GM12875 (cell line): Measurements from ENCODE around the gene TLL2.

Source experiments
- H3K4me3 ChIP-seq: one replicate; pipeline ENCODE4 v1.5.1; 2011; ENCODE audit warnings: low read depth, low read length, control low read depth
- TF ChIP-seq, protein P1 (sequence below): IDR thresholded peaks from 2 replicates; pipeline ENCODE4 v1.5.1; 2011; ENCODE audit warnings: low read depth, mild to moderate bottlenecking, control low read depth, inconsistent platforms, low read length, moderate library complexity, borderline replicate concordance; ENCODE audit not compliant: insufficient read depth

The TLL2 gene

DNA sequence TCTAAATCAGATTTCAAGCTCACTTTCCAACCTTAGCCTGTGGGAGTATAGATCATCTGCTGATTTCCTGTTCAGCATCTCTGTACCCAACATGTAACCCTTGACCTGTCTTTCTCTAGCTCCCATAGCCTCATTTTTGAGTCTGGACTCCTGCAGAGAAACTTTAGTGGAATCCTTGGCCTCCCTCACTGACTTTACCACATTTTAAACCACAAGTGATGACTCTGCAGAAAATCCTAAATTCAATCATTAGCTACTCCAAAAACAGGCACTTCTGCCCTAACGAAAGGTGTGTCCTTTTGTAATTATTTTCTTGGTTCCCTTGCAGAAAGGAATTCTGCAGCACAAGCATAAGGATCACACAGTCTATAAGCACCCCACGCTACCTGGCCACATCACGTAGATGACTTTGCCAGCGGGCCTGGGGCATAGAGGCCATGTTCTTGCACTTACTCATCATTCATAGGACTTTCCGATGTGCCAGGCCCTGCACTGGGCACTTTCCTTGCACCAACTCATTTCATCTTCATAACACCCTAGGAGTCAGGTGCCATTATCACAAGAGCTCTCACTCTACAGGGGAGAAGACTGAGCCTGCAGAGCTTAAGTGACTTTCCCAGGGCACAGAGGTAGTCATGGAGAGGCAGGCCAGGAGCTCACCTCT, 97.7 kb downstream of the TLL2 start:
- TF ChIP-seq, protein P1, sequence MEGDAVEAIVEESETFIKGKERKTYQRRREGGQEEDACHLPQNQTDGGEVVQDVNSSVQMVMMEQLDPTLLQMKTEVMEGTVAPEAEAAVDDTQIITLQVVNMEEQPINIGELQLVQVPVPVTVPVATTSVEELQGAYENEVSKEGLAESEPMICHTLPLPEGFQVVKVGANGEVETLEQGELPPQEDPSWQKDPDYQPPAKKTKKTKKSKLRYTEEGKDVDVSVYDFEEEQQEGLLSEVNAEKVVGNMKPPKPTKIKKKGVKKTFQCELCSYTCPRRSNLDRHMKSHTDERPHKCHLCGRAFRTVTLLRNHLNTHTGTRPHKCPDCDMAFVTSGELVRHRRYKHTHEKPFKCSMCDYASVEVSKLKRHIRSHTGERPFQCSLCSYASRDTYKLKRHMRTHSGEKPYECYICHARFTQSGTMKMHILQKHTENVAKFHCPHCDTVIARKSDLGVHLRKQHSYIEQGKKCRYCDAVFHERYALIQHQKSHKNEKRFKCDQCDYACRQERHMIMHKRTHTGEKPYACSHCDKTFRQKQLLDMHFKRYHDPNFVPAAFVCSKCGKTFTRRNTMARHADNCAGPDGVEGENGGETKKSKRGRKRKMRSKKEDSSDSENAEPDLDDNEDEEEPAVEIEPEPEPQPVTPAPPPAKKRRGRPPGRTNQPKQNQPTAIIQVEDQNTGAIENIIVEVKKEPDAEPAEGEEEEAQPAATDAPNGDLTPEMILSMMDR, result no peak

DNA sequence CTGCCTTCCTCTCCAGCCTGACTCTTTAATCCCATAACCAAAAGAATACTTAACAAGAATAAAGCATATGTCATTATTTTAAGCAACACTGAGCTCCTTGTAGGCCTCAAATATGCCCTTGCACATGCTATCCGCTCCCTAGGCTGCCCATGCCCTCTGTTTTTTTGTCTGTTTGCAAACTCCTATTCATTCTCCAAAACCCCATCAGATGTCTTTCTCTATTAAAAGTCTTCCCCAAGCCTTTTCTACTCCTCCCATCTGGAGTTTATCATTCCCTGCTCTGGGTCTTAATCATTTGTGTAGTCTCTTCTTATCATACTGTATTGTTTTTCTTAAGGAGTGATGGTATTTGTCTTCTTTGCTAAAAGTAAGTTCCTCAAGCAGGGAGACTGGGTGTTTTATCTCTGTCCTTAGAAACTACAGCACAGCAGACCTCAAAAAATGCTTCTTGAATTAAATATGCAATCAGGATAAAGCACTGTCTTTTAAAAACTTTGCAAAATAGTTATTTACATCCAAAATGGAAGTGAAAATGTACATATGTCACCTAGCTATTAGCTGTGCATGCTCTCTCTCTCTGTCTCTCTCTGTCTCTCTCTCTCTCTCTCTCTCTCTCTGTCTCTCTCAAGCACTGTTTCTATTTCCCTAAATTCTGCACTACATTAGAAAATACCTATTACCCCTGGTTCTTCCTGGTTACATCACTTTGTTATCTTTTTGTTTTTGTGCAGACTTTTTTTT, 98.4 kb downstream of the TLL2 start:
- TF ChIP-seq, protein P1, result no peak
- no peak overlapping the region for H3K4me3 ChIP-seq

More for the DNA sequence above, 97.7 kb downstream of the TLL2 start:
- H3K4me3 ChIP-seq, result no peak overlapping the region

DNA sequence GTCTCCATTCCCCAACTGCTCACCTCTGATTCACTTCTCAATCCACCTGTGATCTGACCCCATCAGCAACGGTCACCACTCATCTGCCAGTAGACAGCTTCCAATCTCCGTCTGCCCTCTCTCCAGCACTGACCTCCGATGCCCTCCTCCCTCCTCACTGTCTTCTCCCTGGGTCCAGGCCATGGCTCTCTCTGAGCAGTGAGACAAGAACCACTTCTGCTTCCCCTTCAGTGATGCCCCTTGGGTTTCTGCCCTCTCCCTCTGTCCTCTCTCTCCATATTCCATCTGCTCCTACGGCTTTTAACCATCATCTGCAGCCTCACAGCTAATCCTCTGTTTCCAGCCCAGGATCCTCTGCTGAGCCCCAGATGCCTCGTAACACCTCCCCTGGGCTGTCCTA, 99.4 kb downstream of the TLL2 start:
- TF ChIP-seq, protein P1, result no peak

GRCh38 chr10:96413151-96413787, 100.5 kb downstream of the TLL2 start:
- TF ChIP-seq, protein P1, result peak; percentile 40; the same call in 1 of the 2 replicates
- no peak overlapping the region for H3K4me3 ChIP-seq

More for the DNA sequence above, 99.4 kb downstream of the TLL2 start:
- H3K4me3 ChIP-seq, result no peak overlapping the region

DNA sequence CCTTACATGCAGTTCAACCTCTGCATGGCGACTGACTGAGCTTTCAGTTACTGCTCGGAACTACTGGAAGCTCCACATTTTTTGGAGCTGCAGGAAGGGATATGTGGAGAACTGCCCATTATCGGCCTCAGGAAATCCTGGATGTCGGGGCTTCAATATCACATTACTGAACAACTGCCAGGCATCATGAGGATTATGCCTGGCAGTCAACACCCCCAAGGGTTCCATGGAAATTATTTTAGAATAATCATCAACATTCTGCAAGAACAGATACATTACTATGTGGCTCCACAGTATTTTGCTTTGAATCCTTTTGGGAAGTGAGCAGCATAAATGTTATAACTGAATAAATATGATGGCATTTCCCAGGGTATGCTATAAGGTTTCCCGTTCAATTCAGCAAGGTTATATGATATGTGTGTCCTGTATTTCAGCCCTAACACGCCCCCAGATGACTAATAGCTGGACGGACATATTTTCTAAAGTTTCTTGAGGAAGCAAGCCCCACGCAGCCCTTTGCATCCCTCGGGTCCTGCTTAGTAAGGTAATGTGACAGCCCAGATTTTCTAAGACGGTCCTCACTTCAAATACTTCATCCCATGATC, 101.9 kb downstream of the TLL2 start:
- no peak overlapping the region for H3K4me3 ChIP-seq
- TF ChIP-seq, protein P1, result no peak

- TF ChIP-seq, protein P1, result no peak
- H3K4me3 ChIP-seq, result no peak overlapping the region
Observed at GRCh38 chr10:96410296-96410695, 103.4 kb downstream of the TLL2 start.

- H3K4me3 ChIP-seq, result no peak overlapping the region
- TF ChIP-seq, protein P1, result no peak
Observed at GRCh38 chr10:96408201-96408600, 105.5 kb downstream of the TLL2 start.
